GM19438 (cell line): ENCODE results near the gene PPP2R2D.
"Not testable (repeated sequence)": the region's sequence is repeated elsewhere in the genome, so short reads cannot be mapped to it uniquely, and the experiment has no call there.

ENCODE experiments used
- ATAC-seq: cut with Tn5 transposase; IDR thresholded peaks from one replicate; pipeline ENCODE4 v1.9.1; 2021; ENCODE audit warnings: low read depth; ENCODE audit not compliant: unreplicated experiment

PPP2R2D gene

DNA sequence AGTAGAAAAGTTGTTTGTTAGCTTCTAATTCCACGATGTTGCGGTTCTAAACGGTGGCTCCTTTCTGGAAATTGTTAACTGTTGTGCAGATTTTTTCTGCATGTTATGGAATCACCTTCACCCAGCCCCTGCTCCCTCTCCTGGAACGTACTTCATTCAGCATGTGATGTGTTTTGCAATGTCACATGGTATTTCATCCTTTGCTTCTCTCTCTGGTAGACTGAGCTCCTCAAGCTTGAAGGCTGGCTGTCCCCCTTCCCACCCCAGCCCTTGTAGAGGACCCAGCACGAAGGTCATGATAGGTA, 4.4 kb downstream of the PPP2R2D start:
- no peak for ATAC-seq

DNA sequence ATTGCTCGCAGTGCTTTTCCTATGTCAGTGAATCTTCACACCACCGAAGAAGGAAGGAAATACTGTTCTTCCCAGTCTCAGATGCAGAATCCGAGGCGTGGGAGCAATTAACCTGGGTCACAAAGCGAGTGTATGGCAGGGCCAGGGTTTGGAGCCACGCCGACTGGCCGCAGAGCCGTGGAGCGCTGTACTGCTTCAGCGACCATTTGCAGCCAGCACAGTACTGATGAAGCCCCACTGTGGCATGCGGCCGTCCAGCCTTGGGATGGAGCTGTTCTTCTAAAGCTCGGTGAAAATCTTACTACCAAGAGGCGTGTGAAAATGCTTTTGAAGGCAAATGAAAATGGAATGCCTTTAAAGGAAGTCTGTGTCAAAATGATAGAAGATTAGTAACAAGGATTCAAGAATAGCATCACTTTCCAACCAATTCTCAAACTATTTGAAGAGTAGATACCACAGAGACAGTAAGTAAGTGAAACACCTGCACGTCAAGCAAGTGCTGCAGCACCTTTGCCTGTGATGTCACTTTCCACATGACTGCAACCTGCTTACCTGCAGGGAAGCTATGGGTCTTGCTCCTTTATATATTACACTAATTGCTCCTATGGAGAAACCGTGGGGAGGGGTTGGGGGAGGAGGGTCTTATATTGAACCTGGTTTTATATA, 4.9 kb downstream of the PPP2R2D start:
- no peak for ATAC-seq

GRCh38 chr10:131906269-131906639, 5.4 kb downstream of the PPP2R2D start:
- no peak for ATAC-seq

- no peak for ATAC-seq
These were observed 6.9 kb downstream of the PPP2R2D start for GRCh38 chr10:131907679-131908078.

GRCh38 chr10:131908151-131908550, 7.3 kb downstream of the PPP2R2D start:
- ATAC-seq = no peak

GRCh38 chr10:131909014-131909808, 8.4 kb downstream of the PPP2R2D start:
- no peak for ATAC-seq

DNA sequence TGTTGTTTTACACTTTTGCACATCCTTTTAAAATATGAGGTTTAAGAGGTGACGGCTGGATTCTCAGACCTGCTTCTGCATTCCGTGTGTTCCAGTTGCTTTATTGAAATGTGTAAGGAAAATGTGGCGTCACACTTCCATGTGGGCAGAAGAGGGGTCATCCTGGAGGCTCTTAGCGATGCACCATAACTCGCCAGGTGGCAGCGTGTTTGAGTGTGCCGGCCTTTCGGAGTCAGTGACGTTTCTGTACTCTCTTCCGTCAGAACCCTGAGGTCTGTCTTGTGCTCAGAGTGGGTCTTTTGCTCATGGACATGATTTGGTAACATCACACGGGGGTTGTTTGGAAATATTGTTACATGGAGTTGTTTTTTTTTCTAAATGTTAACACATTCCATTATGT, 9.1 kb downstream of the PPP2R2D start:
- ATAC-seq = no peak

DNA sequence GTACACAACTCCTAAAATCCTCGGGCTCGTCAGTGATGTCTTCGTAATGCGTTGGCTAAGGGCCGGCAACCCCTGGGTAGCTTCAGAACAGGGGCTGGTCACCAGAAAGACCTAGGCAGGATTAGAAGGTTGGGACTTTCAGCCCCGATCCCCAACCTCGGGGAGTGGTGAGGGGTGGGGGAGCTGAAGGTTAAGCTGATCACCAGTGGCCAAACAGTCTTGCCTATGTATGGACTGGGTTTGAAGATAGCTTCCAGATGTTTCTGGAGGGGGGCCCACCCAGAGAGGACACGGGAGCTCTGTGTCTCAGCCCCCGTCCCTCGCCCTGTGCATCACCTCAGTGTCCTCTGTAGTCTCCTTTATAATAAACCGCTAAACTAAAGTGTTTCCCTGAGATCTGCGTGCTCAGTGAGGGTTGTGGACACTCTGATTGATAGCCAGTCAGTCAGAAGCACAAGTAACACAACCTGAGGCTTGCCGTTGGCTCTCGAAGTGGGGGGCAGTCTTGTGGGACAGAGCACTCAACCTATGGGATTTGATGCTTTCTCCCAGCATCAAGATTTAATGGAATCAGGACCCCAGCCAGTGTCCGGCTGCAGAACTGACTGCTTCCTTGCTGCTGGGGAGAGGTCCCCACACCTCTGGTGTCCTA, 10.0 kb downstream of the PPP2R2D start:
- no peak for ATAC-seq

- ATAC-seq = no peak
These were observed 10.6 kb downstream of the PPP2R2D start for GRCh38 chr10:131911451-131911850.

GRCh38 chr10:131912620-131913019, 11.8 kb downstream of the PPP2R2D start:
- no peak for ATAC-seq

DNA sequence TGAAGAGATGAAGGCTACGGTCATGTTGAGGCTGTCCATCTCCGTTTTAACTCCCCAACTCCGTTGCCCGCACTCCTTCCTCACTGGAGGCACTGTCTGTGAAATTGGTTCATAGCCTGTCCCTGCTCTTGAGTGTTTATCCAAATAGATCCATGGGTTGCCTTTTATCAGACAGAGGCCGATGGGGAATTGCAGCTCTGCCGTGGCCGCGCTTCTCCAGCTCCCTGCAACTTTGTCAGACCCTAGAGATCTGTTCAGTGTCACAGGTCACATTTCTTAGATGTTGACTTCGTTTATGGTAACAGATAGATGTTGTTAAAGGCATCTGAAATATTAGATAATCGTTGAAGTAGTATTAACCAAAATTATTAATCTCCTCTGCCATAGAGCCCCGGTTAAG, 14.7 kb downstream of the PPP2R2D start:
- no peak for ATAC-seq

- no peak for ATAC-seq
These were observed 15.4 kb downstream of the PPP2R2D start for GRCh38 chr10:131915990-131916766.

DNA sequence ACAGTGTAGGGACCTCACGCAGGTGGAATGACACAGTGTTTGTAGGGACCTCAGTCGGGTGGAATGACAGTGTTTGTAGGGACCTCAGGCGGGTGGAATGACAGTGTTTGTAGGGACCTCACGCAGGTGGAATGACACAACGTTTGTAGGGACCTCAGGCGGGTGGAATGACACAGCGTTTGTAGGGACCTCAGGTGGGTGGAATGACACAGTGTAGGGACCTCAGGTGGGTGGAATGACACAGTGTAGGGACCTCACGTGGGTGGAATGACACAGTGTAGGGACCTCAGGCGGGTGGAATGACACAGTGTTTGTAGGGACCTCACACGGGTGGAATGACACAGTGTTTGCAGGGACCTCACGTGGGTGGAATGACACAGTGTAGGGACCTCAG, 16.0 kb downstream of the PPP2R2D start:
- not testable (repeated sequence) for ATAC-seq

GRCh38 chr10:131917496-131917895, 16.7 kb downstream of the PPP2R2D start:
- not testable (repeated sequence) for ATAC-seq

DNA sequence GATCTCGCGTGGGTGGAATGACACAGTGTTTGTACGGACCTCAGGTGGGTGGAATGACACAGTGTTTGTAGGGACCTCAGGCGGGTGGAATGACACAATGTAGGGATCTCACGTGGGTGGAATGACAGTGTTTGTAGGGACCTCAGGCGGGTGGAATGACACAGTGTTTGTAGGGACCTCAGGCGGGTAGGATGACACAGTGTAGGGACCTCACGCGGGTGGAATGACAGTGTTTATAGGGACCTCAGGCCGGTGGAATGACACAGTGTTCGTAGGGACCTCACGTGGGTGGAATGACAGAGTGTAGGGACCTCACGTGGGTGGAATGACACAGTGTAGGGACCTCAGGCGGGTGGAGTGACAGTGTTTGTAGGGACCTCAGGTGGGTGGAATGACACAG, 18.7 kb downstream of the PPP2R2D start:
- not testable (repeated sequence) for ATAC-seq

DNA sequence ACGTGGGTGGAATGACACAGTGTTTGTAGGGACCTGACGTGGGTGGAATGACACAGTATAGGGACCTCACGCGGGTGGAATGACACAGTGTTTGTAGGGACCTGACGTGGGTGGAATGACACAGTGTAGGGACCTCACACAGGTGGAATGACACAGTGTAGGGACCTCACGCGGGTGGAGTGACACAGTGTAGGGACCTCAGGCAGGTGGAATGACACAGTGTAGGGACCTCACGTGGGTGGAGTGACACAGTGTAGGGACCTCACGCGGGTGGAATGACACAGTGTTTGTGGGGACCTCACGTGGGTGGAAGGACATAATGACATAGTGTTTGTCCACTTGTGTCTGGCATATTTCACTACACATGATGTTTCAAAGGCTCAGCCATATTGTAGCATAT, 19.3 kb downstream of the PPP2R2D start:
- ATAC-seq = no peak

DNA sequence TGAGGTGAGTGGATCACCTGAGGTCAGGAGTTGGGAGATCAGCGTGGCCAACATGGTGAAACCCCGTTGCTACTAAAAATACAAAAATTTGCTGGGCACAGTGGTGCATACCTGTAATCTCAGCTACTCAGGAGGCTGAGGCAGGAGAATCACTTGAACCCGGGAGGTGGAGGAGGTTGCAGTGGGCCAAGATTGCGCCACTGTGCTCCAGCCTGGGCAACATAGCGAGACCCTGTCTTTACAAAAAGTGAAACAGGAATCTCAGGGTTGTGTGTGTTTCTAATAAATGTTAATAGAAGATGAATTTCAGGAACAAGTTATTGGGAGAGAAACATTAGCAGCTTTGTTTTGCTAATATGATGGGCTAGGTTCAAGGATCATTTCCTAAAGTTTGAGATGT, 19.9 kb downstream of the PPP2R2D start:
- ATAC-seq = no peak

DNA sequence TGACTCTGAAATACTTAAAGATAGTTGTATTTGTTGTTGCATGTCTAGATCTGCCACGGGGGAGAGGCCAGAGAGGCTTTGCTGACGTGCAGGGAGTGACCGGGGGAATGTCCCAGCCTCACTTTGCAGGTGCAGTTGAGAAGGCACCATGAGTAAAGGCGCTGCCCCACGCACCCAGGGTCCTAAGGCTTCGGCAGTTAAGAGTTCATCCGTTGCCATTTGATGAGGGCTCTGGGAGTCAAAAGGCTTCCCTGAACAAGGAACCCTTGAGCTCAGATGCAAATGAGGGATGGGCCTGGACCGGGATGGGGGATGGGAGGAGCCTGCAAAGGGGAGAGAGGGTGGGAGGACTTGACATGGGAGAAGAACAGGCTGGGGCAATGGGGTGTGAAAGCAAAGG, 20.4 kb downstream of the PPP2R2D start:
- ATAC-seq = no peak

DNA sequence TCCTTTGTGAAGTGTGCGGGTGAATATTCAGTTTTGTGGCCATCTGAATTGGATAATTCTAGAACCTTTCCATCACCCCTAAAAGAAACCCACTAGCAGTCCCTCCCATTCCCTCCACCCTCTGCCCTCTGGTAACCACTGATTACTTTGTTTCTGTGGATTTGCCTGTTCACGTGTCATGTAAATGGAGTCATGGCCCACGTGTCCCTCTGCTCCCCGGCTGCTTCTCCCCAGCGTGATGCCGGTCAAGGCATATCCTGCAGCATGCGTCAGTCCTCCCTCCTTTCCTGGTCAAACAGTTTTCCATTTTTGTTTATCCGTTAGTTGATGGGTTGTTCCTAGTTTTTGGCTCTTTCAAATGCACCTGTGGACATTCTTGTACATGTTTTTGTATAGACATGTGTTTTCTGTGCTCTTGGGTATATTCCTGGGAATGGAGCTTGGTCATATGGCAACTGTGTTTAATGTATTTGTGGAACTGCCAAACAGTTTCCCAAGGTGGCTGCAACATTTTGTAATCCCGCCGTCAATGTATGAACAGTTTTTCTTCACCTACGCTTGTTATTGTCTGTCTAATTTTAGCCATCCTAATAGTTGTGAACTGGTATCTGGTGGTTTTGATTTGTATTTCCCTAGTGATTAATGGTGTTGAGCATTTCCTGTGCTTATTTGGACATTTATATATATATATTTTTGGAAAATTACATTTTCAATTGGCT, 22.4 kb downstream of the PPP2R2D start:
- ATAC-seq = no peak

- no peak for ATAC-seq
These were observed 24.3 kb downstream of the PPP2R2D start for GRCh38 chr10:131925011-131925649.
